DOHH2 (cell line): ENCODE data around the gene C22orf15.

Experiments
- EZH2phosphoT487 ChIP-seq: fragments of 200-600 bp; sonication (generic); IDR thresholded peaks from 2 replicates; pipeline ENCODE4 v1.6.1; 2017; ENCODE audit warnings: borderline replicate concordance, mild to moderate bottlenecking, antibody characterized with exemption, low read length, moderate library complexity, mixed read lengths
- TF ChIP-seq, protein P1 (sequence below): fragments of 200-600 bp; sonication (generic); IDR thresholded peaks from one replicate; pipeline ENCODE4 v1.5.1; 2014; ENCODE audit warnings: antibody characterized with exemption, mild to moderate bottlenecking, low read depth, low read length; ENCODE audit not compliant: poor library complexity, severe bottlenecking

DNA sequence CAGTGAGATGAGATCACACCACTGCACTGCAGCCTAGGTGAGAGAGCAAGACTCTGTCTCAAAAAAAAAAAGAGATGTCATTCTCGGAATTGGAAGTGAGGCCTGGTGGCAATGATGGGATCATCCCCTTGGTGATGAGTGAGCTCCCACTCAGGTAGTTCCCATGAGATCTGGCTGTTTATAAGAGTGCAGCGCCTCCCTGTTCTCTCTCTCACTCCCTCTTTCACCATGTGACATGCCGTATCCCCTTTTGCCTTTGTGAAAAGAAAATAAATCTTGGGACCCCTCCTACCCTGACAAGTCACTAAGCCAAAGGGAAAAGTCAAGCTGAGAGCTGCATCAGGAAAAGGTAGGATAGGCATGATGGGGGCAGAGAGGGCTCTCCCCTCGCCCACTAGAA is 40.6 kb upstream of the C22orf15 start:
- TF ChIP-seq, protein P1, sequence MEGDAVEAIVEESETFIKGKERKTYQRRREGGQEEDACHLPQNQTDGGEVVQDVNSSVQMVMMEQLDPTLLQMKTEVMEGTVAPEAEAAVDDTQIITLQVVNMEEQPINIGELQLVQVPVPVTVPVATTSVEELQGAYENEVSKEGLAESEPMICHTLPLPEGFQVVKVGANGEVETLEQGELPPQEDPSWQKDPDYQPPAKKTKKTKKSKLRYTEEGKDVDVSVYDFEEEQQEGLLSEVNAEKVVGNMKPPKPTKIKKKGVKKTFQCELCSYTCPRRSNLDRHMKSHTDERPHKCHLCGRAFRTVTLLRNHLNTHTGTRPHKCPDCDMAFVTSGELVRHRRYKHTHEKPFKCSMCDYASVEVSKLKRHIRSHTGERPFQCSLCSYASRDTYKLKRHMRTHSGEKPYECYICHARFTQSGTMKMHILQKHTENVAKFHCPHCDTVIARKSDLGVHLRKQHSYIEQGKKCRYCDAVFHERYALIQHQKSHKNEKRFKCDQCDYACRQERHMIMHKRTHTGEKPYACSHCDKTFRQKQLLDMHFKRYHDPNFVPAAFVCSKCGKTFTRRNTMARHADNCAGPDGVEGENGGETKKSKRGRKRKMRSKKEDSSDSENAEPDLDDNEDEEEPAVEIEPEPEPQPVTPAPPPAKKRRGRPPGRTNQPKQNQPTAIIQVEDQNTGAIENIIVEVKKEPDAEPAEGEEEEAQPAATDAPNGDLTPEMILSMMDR: no peak
- no peak for TF ChIP-seq EZH2phosphoT487
